Breast epithelium (tissue), 4 donors: ENCODE results near the gene ALDH5A1. TPM values are rescaled to one million over a fixed set of nuclear protein-coding genes. Genes with fewer than 3 reads are reported as not detected.

Experiments
- DNase-seq, 2 donors: peaks; one replicate each; pipeline ENCODE4 v3.0.0-alpha.2; 2019; ENCODE audit warnings: low spot score in 2 of 2
- H3K27ac ChIP-seq, 2 donors: fragments of 200-600 bp; sonication (generic) in 1 of 2; one replicate each; pipeline ENCODE4 v1.5.1; 2016 to 2019; ENCODE audit warnings: mild to moderate bottlenecking in 1 of 2
- H3K27me3 ChIP-seq, 2 donors: fragments of 200-600 bp; sonication (generic) in 1 of 2; one replicate each; pipeline versions ENCODE4 v1.5.1 to v1.6.0; 2017 to 2019; ENCODE audit warnings: control low read depth in 1 of 2, mild to moderate bottlenecking in 1 of 2
- H3K36me3 ChIP-seq: fragments of 200-600 bp; one replicate; pipeline ENCODE4 v1.5.1; 2019
- H3K4me1 ChIP-seq, 2 donors: fragments of 200-600 bp; sonication (generic); one replicate each; pipeline ENCODE4 v1.5.1; 2016 to 2019; ENCODE audit warnings: control low read depth in 1 of 2
- H3K4me3 ChIP-seq, 3 donors: fragments of 200-600 bp; sonication (generic); 1 replicate in 2 of 3; 2 replicates in 1 of 3; pipeline ENCODE4 v1.5.1; 2016 to 2019; ENCODE audit warnings: mild to moderate bottlenecking in 3 of 3, moderate library complexity in 2 of 3
- H3K9me3 ChIP-seq, 2 donors: fragments of 200-600 bp; sonication (generic) in 1 of 2; one replicate each; pipeline ENCODE4 v1.5.1; 2016 to 2019; ENCODE audit warnings: control low read depth in 1 of 2
- CTCF ChIP-seq, 3 donors: fragments of 450-650 bp; IDR thresholded peaks; one replicate each; pipeline ENCODE4 v1.5.1; 2016 to 2017; ENCODE audit warnings: antibody characterized with exemption in 3 of 3, mild to moderate bottlenecking in 3 of 3, moderate library complexity in 3 of 3
- POLR2A ChIP-seq: fragments of 450-650 bp; IDR thresholded peaks from one replicate; pipeline ENCODE4 v1.6.1; 2016; ENCODE audit warnings: antibody characterized with exemption, mild to moderate bottlenecking, moderate library complexity
- POLR2AphosphoS5 ChIP-seq, 3 donors: sonication (generic); formaldehyde crosslinking; IDR thresholded peaks; one replicate each; pipeline ENCODE4 v1.6.1; 2017; ENCODE audit warnings: antibody characterized with exemption in 3 of 3
- intact Hi-C: fragments of 100-400 bp; cut with DNase I; formaldehyde crosslinking; loops from one replicate; pipeline ENCODE4 v1.15.1; 2023; ENCODE audit warnings: low total_unique reads
- total RNA-seq, 3 donors: library from RNA; depleted of rRNA; stranded (reverse); fragments of >200 nt; gene quantifications; one replicate each; pipeline ENCODE4 v1.1.0, GENCODE V29; 2016

ALDH5A1 gene
- total RNA-seq, 3 donors from 2014 or later, result 3.9 to 6.4 (median 6.1) TPM

DNA sequence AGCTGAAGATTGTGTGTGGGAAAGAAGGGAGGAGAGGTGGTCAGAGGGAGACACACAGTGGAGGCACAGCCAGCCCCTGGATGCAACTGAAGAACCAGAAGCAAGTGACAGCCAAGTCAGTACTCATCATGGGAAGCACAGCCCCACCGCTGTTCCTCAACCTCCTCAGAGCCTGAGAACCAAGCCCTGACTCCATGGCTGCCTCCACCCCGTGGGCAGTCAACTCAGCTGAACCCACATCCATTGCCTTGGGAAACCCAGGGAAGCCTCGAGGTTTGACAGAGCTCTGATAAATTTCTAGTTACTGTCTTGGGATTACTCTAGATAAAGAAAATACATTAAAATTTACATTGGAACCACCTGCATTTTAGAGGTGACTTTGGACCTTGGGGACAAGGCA is 29.6 kb downstream of the ALDH5A1 start:
- DNase-seq, result no peak
- TF ChIP-seq POLR2A (no peak), POLR2AphosphoS5 (IDR thresholded peaks at IDR 0.05) (no peak), CTCF (IDR thresholded peaks at IDR 0.05) (no peak)
- no peaks in the 10 kb centered on the region for H3K4me1 ChIP-seq
- H3K27me3 ChIP-seq, result no peaks in the 10 kb centered on the region
- H3K36me3 ChIP-seq, result no peaks in the 10 kb centered on the region
- intact Hi-C loops, result no loop called here
- no peak overlapping the region for H3K4me3 ChIP-seq
- H3K27ac ChIP-seq, result no peak overlapping the region
- H3K9me3 ChIP-seq, result no peaks in the 10 kb centered on the region

DNA sequence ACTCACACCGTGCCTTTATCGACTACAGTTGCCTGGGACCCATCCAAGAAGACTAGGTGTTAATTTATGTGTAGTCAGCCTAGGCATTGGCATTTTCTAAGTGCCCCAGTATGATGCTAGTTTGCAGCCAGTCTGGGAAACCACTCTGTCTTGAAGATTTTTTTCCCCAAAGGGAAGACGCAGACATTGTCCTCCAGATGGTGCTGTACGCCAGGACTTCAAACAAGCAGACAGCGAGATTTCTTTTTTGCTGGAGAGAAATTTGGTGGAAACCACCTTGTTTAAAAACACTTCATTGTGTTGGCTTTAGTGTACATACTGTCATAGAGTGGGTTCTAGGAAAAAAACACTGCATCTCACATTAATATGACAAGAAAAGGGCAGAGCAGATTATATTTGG is 30.0 kb downstream of the ALDH5A1 start:
- Histone ChIP-seq H3K27me3 (no peaks in the 10 kb centered on the region), H3K4me3 (no peak overlapping the region), H3K9me3 (no peaks in the 10 kb centered on the region), H3K36me3 (no peaks in the 10 kb centered on the region), H3K27ac (no peak overlapping the region), H3K4me1 (no peaks in the 10 kb centered on the region)
- TF ChIP-seq POLR2AphosphoS5 (IDR thresholded peaks at IDR 0.05) (no peak), POLR2A (no peak), CTCF (IDR thresholded peaks at IDR 0.05) (no peak)
- no peak for DNase-seq
- intact Hi-C loops, result no loop called here

DNA sequence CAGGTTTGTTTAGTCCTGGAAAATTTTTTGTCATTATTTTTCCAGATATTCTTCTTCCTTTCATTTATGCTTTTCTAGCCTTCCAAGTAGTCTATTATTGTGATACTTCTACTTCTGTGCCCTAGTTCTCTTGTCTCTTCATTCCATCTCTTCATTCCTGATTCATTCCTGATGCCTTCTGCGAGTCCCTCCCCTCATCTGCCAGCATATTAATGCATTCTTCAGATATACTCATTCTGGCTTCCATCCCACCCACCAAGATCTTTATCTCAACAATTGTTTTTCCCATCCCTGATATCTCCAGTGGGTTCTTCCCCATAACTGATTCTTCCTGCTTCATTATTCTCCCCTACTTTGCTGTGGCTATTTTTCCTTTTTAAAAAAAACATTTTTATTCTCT is 35.2 kb downstream of the ALDH5A1 start:
- Histone ChIP-seq H3K27me3 (no peaks in the 10 kb centered on the region), H3K27ac (no peak overlapping the region), H3K36me3 (no peaks in the 10 kb centered on the region), H3K4me3 (no peak overlapping the region), H3K9me3 (no peaks in the 10 kb centered on the region), H3K4me1 (no peaks in the 10 kb centered on the region)
- TF ChIP-seq POLR2AphosphoS5 (IDR thresholded peaks at IDR 0.05), result no peak
- no peak for DNase-seq
- intact Hi-C loops, result no loop called here

- no peaks in the 10 kb centered on the region for H3K4me1 ChIP-seq
- no peak overlapping the region for H3K4me3 ChIP-seq
- H3K36me3 ChIP-seq, result no peaks in the 10 kb centered on the region
- H3K27ac ChIP-seq, result no peak overlapping the region
- intact Hi-C loops, result no loop called here
- TF ChIP-seq POLR2AphosphoS5 (IDR thresholded peaks at IDR 0.05), result no peak
- TF ChIP-seq POLR2A, result no peak
- TF ChIP-seq CTCF (IDR thresholded peaks at IDR 0.05), result no peak
- no peaks in the 10 kb centered on the region for H3K27me3 ChIP-seq
- no peak for DNase-seq
- no peaks in the 10 kb centered on the region for H3K9me3 ChIP-seq
Measured at GRCh38 chr6:24534329-24534728, 39.6 kb downstream of the ALDH5A1 start.

DNA sequence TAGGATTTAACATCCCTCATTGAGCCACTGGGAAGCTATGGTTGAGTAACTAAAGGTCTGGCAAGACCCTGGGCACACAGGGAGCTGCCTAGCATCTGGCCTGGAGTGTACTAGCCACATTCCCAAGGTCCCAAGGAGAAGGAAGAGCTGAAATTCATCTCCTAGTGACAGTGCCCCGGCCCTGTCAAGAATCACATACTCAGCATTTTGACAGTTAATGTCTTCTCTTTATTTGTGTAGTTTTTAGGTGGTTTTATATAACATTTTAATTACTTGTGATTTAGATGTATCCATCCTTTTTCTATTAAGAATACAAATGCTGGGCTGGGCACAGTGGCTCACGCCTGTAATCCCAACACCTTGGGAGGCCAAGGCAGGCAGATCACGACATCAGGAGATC is 40.4 kb downstream of the ALDH5A1 start:
- H3K9me3 ChIP-seq, result no peaks in the 10 kb centered on the region
- H3K36me3 ChIP-seq, result no peaks in the 10 kb centered on the region
- H3K27ac ChIP-seq, result no peak overlapping the region
- intact Hi-C loops, result no loop called here
- TF ChIP-seq POLR2AphosphoS5 (IDR thresholded peaks at IDR 0.05) (no peak), POLR2A (no peak), CTCF (IDR thresholded peaks at IDR 0.05) (no peak)
- no peaks in the 10 kb centered on the region for H3K4me1 ChIP-seq
- H3K27me3 ChIP-seq, result no peaks in the 10 kb centered on the region
- DNase-seq, result no peak
- no peak overlapping the region for H3K4me3 ChIP-seq

DNA sequence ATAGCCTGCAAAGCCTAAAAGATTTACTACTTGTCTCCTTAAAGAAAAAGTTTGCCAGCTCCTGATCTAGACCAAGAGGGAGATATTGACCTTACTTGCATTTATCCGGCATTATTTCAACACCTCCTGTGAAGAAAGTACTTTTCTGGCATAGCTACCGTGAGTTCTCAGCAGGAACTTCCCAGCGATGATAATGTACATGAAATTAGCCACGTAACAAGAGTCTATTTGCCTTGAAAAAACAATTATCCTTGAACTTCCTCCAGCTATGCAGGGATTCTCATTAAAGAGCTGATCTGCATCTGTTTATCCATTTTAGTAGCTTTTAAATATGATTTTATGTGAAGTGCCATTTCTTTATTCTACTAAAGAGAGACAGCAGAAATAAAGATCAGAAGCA is 41.7 kb downstream of the ALDH5A1 start:
- no peak for TF ChIP-seq POLR2AphosphoS5 (IDR thresholded peaks at IDR 0.05)
- no peak for TF ChIP-seq CTCF (IDR thresholded peaks at IDR 0.05)
- no peak for TF ChIP-seq POLR2A
- no peaks in the 10 kb centered on the region for H3K27me3 ChIP-seq
- H3K36me3 ChIP-seq, result no peaks in the 10 kb centered on the region
- H3K27ac ChIP-seq, result no peak overlapping the region
- H3K4me3 ChIP-seq, result no peak overlapping the region
- no peaks in the 10 kb centered on the region for H3K4me1 ChIP-seq
- no peak for DNase-seq
- intact Hi-C loops, result no loop called here
- H3K9me3 ChIP-seq, result no peaks in the 10 kb centered on the region
